Epithelial cell of proximal tubule (primary cell): Measurements from ENCODE around the gene ITGA11. TPM values are rescaled to one million over a fixed set of nuclear protein-coding genes. Genes with fewer than 3 reads are reported as not detected.
A peak's percentile ranks its signal among the peaks of the same experiment; 100 is the strongest.

Source experiments
- DNase-seq: peaks from one replicate; pipeline ENCODE4 v3.0.0-alpha.2; 2011; ENCODE audit warnings: low read depth
- H3K4me3 ChIP-seq: 2 replicates; pipeline ENCODE4 v1.5.1; 2011; ENCODE audit warnings: low read depth, mild to moderate bottlenecking, low read length
- total RNA-seq: library from RNA; depleted of rRNA; stranded (reverse); fragments of >200 nt; gene quantifications from 2 replicates; pipeline ENCODE4 v1.2.3, GENCODE V29; 2015
- TF ChIP-seq, protein P1 (sequence below): conservative IDR thresholded peaks from 2 replicates; pipeline ENCODE4 v1.5.1; 2012; ENCODE audit warnings: low read depth, mild to moderate bottlenecking, low read length

ITGA11 gene
- total RNA-seq, 1 donor from 2014 or later, result 1.6 TPM

- DNase-seq, result no peak
- TF ChIP-seq, protein P1, sequence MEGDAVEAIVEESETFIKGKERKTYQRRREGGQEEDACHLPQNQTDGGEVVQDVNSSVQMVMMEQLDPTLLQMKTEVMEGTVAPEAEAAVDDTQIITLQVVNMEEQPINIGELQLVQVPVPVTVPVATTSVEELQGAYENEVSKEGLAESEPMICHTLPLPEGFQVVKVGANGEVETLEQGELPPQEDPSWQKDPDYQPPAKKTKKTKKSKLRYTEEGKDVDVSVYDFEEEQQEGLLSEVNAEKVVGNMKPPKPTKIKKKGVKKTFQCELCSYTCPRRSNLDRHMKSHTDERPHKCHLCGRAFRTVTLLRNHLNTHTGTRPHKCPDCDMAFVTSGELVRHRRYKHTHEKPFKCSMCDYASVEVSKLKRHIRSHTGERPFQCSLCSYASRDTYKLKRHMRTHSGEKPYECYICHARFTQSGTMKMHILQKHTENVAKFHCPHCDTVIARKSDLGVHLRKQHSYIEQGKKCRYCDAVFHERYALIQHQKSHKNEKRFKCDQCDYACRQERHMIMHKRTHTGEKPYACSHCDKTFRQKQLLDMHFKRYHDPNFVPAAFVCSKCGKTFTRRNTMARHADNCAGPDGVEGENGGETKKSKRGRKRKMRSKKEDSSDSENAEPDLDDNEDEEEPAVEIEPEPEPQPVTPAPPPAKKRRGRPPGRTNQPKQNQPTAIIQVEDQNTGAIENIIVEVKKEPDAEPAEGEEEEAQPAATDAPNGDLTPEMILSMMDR, result no peak
- H3K4me3 ChIP-seq, result no peak overlapping the region
Observed at GRCh38 chr15:68356778-68357177, 75.2 kb downstream of the ITGA11 start.

GRCh38 chr15:68354923-68355322 is 77.0 kb downstream of the ITGA11 start:
- no peak overlapping the region for H3K4me3 ChIP-seq
- TF ChIP-seq, protein P1, result no peak
- peak; percentile 71 for DNase-seq

GRCh38 chr15:68354268-68354667 is 77.7 kb downstream of the ITGA11 start:
- DNase-seq, result no peak
- no peak overlapping the region for H3K4me3 ChIP-seq
- TF ChIP-seq, protein P1, result no peak

GRCh38 chr15:68353421-68354135 is 78.4 kb downstream of the ITGA11 start:
- no peak for DNase-seq

DNA sequence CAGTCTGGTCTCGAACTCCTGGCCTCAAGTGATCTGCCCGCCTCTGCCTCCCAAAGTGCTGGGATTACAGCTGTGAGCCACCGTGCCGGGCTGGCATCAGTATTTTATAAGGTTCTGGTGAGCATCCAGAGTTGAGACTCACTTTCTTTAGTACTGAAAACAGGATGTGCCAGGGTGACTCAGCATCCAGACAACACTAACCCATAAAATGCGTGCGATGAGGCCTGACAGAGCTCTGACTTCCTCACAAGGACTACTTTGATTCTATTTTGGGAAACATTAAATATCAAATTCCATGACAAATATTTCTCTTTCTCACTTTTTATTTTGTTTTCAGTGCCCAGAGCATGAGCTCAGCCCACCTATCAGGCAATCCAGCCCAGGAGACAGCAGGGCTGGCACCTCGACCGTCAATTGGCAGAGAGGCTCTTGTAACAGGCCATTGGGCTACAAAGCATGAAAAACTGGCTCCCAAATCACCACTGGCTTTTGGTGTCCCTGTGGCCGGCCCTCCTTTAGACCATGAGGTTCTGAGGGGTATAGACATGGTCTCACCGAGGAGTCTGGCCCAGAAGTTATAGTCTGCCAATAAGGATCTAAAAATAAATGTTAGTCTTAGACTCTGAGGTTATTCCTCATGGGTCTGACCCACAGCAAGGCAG is 79.4 kb downstream of the ITGA11 start:
- TF ChIP-seq, protein P1, result no peak
- peak; percentile 79 for DNase-seq
- H3K4me3 ChIP-seq, result no peak overlapping the region

More at GRCh38 chr15:68353421-68354135, 78.4 kb downstream of the ITGA11 start:
- TF ChIP-seq, protein P1, result no peak
- H3K4me3 ChIP-seq, result no peak overlapping the region

GRCh38 chr15:68349151-68349550 is 82.8 kb downstream of the ITGA11 start:
- no peak overlapping the region for H3K4me3 ChIP-seq
- DNase-seq, result no peak
- TF ChIP-seq, protein P1, result no peak

- no peak for DNase-seq
- TF ChIP-seq, protein P1, result no peak
- no peak overlapping the region for H3K4me3 ChIP-seq
Observed at GRCh38 chr15:68348606-68349005, 83.4 kb downstream of the ITGA11 start.
